ENCODE results near the gene TCF23.
"Not testable (repeated sequence)": the region's sequence is repeated elsewhere in the genome, so short reads cannot be mapped to it uniquely, and the experiment has no call there.

Gene TCF23

DNA sequence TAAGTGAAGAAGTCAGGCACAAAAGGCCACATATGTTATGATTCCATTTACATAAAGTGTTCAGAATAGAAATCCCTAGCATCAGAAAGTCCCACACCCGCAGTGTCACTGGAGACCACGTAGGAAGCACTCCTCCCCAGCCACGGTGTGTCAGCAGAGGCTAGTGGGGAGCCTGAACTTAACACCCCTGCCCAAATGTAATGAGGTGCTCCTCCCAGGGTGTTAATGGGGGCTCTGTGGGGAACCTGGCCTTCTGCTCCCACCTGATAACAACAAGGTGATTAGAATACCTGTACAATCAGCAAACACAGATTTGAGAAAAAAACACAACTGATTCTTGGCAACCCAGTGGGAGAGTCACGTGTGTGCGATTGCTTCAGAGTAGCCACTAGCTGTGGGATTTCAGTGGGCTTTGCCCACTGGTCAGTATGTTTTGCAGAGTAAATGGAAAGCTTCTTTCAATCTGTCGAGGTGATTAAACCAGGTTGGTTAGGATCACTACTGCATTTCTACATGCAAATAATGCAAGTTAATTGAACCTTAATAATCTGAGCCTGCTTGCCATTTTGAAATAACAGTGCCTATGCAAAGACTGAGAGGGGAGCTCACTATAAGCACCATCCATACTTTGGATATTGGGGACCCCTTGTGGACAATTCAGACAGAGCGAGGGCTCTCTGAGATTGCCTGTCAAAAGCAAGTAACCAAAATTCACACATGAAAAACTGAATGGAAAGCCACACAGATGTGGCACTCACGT lies 42.4 kb downstream of the TCF23 start:
- no peak for DNase-seq

DNA sequence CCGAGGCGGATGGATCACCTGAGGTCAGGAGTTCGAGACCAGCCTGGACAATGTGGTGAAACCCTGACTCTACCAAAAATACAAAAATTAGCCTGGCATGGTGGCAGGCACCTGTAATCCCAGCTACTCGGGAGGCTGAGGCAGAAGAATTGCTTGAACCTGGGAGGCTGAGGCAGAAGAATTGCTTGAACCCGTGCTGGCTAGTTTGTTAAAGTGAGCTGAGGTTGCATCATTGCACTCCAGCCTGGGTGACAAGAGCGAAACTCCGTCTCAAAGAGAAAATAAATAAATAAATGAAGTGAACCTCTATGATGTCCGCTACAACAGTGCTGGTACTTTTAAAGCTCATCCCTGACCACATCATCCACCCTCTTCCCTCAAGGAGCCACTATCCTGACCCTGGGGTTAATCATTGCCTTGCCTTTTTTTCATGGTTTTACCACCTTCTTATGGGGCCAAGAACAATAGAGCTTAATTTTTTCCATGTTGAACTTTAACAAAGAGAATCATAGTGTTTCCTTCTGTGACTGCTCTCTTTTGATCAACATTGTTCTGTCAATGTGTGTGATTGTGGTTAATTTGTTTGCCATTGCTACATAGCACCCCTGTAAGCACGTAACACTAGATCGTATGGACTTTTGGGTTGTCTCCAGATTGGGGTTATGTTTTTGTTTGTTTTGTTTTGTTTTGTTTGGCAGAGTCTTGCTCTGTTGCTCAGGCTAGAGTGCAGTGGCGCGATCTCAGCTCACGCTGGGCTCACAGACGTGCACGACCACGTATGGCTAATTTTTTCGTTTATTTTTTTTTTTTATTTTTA lies 45.9 kb downstream of the TCF23 start:
- DNase-seq: no peak

DNA sequence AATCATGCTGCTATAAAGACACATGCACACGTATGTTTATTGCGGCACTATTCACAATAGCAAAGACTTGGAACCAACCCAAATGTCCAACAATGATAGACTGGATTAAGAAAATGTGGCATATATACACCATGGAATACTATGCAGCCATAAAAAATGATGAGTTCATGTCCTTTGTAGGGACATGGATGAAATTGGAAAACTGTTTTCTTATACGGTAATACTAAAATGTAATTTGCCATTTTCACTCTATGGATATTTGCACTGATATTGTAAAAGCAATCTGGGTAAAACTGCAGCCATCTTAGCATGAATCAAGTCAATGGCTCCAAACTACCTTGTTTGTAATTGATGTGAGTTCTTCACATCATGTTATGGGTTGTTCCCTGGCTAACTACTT lies 47.0 kb downstream of the TCF23 start:
- DNase-seq: not testable (repeated sequence)

DNA sequence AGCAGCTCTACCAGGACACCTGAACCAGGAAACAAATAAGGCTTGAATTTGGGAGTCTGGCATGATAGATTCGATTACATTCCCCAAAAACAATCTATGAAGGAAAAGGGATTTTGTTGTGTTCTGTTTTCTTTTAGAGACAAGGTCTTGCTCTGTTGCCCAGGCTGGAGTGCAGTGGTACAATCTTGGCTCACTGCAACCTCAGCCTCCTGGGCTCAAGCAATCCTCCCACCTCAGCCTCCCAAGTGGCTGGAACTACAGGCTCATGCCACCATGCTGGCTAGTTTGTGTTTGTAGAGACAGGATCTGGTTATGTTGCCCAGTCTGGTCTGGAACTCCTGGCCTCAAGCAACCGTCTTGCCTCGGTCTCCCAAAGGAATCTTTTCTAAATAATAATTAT lies 49.3 kb downstream of the TCF23 start:
- DNase-seq: not testable (repeated sequence)

DNA sequence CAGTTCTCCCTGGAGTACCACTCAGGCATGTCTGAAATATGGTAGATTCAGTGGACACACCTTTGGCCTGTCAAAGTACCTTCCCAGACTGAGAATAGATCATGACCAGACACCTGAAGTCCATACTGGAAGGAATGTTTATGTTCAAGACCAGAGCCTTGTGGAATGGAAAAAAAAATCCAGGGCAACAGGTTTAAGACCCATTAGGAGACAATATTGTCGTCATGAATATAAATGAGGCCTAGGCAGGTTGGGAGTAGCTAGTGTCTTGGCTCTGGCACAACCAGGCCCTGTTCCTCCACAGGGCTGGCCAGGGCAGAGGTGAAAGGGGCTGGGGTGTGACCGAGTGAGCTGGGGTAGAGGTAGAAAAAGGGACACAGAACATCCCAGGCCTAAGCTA lies 49.8 kb downstream of the TCF23 start:
- DNase-seq: no peak

DNA sequence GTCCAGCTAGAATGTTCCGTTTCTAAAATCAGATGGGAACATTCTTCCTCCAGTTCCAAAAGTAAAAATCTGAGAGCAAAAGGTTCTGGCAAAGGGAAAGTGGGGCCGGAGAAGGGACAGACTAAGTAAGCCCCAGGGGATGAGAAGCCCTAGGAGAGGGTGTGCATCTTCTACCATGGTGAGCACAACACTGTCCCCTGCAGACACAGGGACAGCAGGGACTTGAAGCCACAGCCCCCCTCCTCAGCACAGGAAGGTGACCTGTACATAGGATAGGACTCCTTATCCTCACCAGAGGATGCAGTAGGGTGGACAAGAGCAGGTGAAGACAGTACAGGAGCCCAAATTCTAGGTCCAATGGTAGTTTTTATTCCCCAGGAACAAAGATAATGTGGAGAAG lies 50.4 kb downstream of the TCF23 start:
- no peak for DNase-seq

DNA sequence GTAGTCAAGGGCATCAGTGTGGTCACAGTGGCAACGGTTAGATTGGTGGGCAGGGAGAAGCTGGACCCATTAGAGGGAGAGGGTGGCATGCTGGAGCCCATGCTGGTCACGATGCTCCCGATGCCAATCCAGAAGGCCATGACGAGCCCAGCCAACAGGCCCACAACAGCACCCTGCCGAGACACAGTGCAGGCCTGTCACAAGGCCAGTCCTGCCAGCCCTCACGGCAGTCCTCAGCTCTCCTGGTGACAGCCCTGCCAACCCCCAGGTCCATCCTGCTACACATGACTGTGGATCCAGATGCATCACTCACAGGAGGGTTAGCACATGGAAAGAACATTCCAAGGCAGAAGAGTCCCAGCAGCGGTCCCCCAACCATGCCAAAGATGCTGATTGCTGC lies 52.9 kb downstream of the TCF23 start:
- no peak for DNase-seq

DNA sequence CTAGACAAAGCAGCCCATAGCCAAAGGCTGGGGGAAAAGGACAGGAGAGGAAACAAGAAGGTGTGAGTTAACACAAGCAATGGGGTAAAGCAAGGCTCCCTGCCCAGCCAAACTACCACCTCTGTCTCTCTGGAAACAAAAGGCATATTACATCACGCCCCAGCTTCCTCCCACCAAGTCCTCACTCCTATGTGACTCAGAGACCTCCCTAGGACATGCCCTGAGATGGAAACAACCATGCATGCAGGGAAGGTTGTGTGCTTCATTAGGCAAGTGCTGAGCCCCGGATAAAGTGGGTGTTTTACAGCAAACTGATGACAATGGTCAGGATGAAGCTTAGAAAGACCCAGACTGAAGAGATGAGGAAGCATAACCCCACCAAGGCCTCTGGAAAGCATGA lies 54.0 kb downstream of the TCF23 start:
- no peak for DNase-seq

DNA sequence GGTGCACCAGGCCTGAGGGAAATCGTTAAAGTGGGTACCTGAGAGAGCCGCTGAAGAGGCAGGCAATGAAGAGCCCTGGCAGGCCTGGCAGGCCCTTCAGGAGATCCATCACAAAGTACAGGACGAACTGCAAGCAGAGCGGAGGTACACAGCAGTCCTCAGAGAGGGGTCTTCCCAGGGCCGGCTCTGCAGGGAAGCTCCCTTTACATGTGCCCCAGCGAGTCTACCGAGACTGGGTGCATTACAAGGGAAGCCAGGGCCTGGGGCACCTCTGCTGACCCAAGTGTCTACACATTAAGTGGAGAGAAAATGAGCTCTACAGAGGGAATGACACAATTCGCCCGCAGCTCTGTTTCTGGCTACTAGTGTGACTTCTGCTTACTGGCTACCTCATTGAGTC lies 54.9 kb downstream of the TCF23 start:
- no peak for DNase-seq

DNA sequence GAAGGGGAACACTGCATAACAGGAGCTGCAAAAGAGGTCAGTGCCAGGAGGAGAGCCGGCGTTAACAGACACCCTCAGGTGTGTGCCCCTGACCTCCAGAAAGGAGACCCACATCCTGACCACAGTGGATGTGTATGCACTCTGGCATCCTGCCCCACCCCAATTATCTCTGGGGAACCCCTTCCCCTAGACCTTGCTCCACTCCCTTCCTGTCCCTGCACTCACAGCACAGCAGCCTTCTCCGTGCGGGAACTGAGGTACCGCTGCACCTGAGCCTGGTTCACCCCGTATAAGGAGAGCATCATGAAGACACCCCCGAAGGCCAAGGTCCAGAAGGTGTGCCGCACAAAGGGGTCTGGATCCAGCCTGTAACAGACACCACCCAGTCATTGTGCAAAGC lies 55.8 kb downstream of the TCF23 start:
- no peak for DNase-seq

DNA sequence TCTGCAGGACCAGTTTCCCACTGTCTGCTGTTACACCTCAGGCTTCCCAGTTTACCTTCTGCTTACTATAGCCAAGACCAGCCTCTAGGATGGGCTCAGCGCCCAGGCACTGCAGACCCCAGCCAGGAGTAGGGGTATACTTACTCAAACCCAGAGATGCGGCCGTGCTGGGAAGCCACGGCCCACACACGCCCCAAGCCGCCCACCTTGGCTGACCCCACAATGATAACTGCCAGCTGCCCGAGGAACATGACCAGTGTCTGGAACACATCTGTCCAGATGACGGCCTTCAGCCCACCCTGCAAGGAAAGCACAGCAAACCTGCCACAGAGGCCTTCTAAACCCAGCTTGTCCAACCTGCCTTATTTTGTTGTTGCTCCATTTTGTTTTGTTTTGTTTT lies 56.4 kb downstream of the TCF23 start:
- no peak for DNase-seq

DNA sequence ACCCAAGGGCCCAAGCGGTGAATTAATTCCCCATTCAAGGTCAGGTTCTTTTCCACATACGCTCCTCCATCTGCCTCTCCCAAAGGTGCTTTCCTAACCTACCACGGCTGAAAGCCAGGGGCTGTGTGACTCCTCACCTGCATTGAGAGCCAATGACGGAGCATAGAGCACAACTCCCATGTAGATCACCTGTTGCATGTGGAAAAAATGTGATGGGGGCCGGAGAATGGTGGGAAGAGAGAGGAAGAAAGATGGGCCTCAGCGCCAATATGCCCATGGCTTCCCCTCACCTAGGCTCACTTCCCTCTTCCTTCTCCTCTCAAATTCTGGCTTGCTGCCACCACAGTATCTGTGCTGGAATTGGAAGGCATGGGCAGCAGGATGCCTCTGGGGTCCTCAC lies 57.5 kb downstream of the TCF23 start:
- DNase-seq: no peak
